Stomach (tissue), 9 donors: ENCODE measurements around the gene MRPL21. TPM values are rescaled to one million over a fixed set of nuclear protein-coding genes. Genes with fewer than 3 reads are reported as not detected.
A peak's percentile ranks its signal among the peaks of the same experiment; 100 is the strongest.

Source experiments
- DNase-seq, 2 donors: peaks; one replicate each; pipeline versions ENCODE4 v3.0.0 to v3.0.0-alpha.2; 2013 to 2019
- H3K27ac ChIP-seq, 5 donors: fragments of 200-600 bp in 4 of 5; sonication (generic) in 4 of 5; one replicate each; pipeline ENCODE4 v1.5.1; 2013 to 2019; ENCODE audit warnings: mild to moderate bottlenecking in 1 of 5, moderate library complexity in 1 of 5
- H3K27me3 ChIP-seq, 3 donors: fragments of 200-600 bp; sonication (generic); one replicate each; pipeline ENCODE4 v1.5.1; 2017 to 2019; ENCODE audit warnings: mixed run types in 1 of 3
- H3K36me3 ChIP-seq, 4 donors: fragments of 200-600 bp; sonication (generic); 1 replicate in 3 of 4; 2 replicates in 1 of 4; pipeline ENCODE4 v1.5.1; 2016 to 2019
- H3K4me1 ChIP-seq, 4 donors: fragments of 200-600 bp; sonication (generic); one replicate each; pipeline ENCODE4 v1.5.1; 2016 to 2019
- H3K4me3 ChIP-seq, 4 donors: fragments of 200-600 bp; sonication (generic) in 3 of 4; one replicate each; pipeline ENCODE4 v1.5.1; 2016 to 2019; ENCODE audit warnings: mild to moderate bottlenecking in 1 of 4
- H3K9me3 ChIP-seq, 4 donors: fragments of 200-600 bp; sonication (generic); one replicate each; pipeline ENCODE4 v1.5.1; 2016 to 2019
- CTCF ChIP-seq, 7 experiments: fragments of 450-650 bp in 4 of 7; fragments of 200-600 bp in 3 of 7; sonication (generic) in 3 of 7; IDR thresholded peaks; one replicate each; pipeline ENCODE4 v1.5.1; 2016 to 2019; ENCODE audit warnings: antibody characterized with exemption in 7 of 7, control low read depth in 2 of 7, mild to moderate bottlenecking in 1 of 7
- EP300 ChIP-seq: sonication (generic); formaldehyde crosslinking; IDR thresholded peaks from one replicate; pipeline ENCODE4 v1.6.1; 2017; ENCODE audit warnings: antibody characterized with exemption
- POLR2A ChIP-seq, 4 donors: fragments of 450-650 bp; IDR thresholded peaks; one replicate each; pipeline ENCODE4 v1.6.1; 2016; ENCODE audit warnings: antibody characterized with exemption in 4 of 4, control low read depth in 2 of 4, mild to moderate bottlenecking in 1 of 4, moderate library complexity in 1 of 4
- POLR2AphosphoS5 ChIP-seq, 3 donors: sonication (generic); formaldehyde crosslinking; IDR thresholded peaks; one replicate each; pipeline ENCODE4 v1.6.1; 2016; ENCODE audit warnings: antibody characterized with exemption in 3 of 3
- WGBS, 5 donors: extraction: QIAGEN DNeasy Blood & Tissue Kit in 3 of 5; methylation state at CpG; one replicate each; pipeline versions ENCODE4 v1.1.5 to v1.1.7; 2013 to 2018; 5-methylcytosine and 5-hydroxymethylcytosine counted together
- intact Hi-C: fragments of 100-400 bp; cut with DNase I; formaldehyde crosslinking; loops from one replicate; pipeline ENCODE4 v1.15.1; 2023; ENCODE audit warnings: low total_unique reads
- polyA plus RNA-seq, 3 donors: library from polyadenylated mRNA; stranded (reverse); fragments of 200-250 nt; gene quantifications; one replicate each; pipeline ENCODE4 v1.2.3, GENCODE V29; 2013
- total RNA-seq, 5 donors: library from RNA; depleted of rRNA; stranded (reverse); fragments of >200 nt; gene quantifications; one replicate each; pipeline versions ENCODE4 v1.1.0 to v1.2.3, GENCODE V29; 2014 to 2016
- donor health status: healthy with polysubstance abuse.
- donor health status: Bipolar disorder and iron deficiency.
- donor health status: healthy.

Gene MRPL21
- total and polyA plus RNA-seq, 8 donors, result 30.6 to 185 (median 92.6) TPM

- Histone ChIP-seq H3K9me3 (no peaks in the 10 kb centered on the region), H3K36me3 (peaks cover 65 to 98% (median 97%) of the 10 kb centered on the region in 4 donors), H3K27ac (peak overlapping the region in 2 of 5 donors; percentile 65 to 79), H3K4me1 (peaks cover 0 to 7% (median 0%) of the 10 kb centered on the region in 4 donors), H3K27me3 (no peaks in the 10 kb centered on the region), H3K4me3 (no peak overlapping the region)
- intact Hi-C loops, result no loop called here
- TF ChIP-seq POLR2AphosphoS5 (IDR thresholded peaks at IDR 0.05) (no peak), EP300 (no peak), CTCF (IDR thresholded peaks at IDR 0.05) (no peak), POLR2A (IDR thresholded peaks at IDR 0.05) (no peak)
- WGBS, 5 donors, result 92 to 97% (median 96%) methylated on average over 13 of the region's 13 CpGs
- no peak for DNase-seq
Observed at GRCh38 chr11:68934666-68935065, 31.0 kb upstream of the MRPL21 start.

GRCh38 chr11:68934321-68934645 lies 30.7 kb upstream of the MRPL21 start:
- Histone ChIP-seq H3K36me3 (peaks cover 65 to 98% (median 97%) of the 10 kb centered on the region in 4 donors), H3K27ac (peak overlapping the region in 2 of 5 donors; percentile 65 to 79), H3K4me3 (no peak overlapping the region), H3K27me3 (no peaks in the 10 kb centered on the region), H3K4me1 (peaks cover 0 to 10% (median under 1%) of the 10 kb centered on the region in 4 donors), H3K9me3 (no peaks in the 10 kb centered on the region)
- WGBS, 5 donors, result 91 to 94% (median 92%) methylated on average over 12 of the region's 12 CpGs
- DNase-seq, result no peak
- intact Hi-C loops, result no loop called here
- TF ChIP-seq CTCF (IDR thresholded peaks at IDR 0.05) (no peak), POLR2AphosphoS5 (IDR thresholded peaks at IDR 0.05) (no peak), EP300 (no peak), POLR2A (IDR thresholded peaks at IDR 0.05) (no peak)

GRCh38 chr11:68933605-68934320 lies 30.1 kb upstream of the MRPL21 start:
- Histone ChIP-seq H3K36me3 (peaks cover 65 to 98% (median 97%) of the 10 kb centered on the region in 4 donors), H3K27ac (peak overlapping the region in 3 of 5 donors; percentile 49 to 79 (median 65)), H3K4me3 (no peak overlapping the region), H3K4me1 (peaks cover 0 to 15% (median 3%) of the 10 kb centered on the region in 4 donors), H3K27me3 (no peaks in the 10 kb centered on the region), H3K9me3 (no peaks in the 10 kb centered on the region)
- DNase-seq, result no peak
- intact Hi-C loops, result no loop called here
- no peak for TF ChIP-seq CTCF (IDR thresholded peaks at IDR 0.05)
- TF ChIP-seq POLR2A (IDR thresholded peaks at IDR 0.05), result no peak
- no peak for TF ChIP-seq POLR2AphosphoS5 (IDR thresholded peaks at IDR 0.05)
- no peak for TF ChIP-seq EP300
- 90 to 95% (median 92%) methylated on average over 11 to 17 of the region's 17 CpGs for WGBS, 5 donors

- intact Hi-C loops, result no loop called here
- TF ChIP-seq POLR2A (IDR thresholded peaks at IDR 0.05) (no peak), EP300 (no peak), CTCF (IDR thresholded peaks at IDR 0.05) (no peak), POLR2AphosphoS5 (IDR thresholded peaks at IDR 0.05) (no peak)
- H3K27me3 ChIP-seq, result no peaks in the 10 kb centered on the region
- DNase-seq, result no peak
- H3K27ac ChIP-seq, result peak overlapping the region in 3 of 5 donors; percentile 49 to 79 (median 65)
- H3K36me3 ChIP-seq, result peaks cover 62 to 98% (median 97%) of the 10 kb centered on the region in 4 donors
- H3K4me3 ChIP-seq, result no peak overlapping the region
- H3K4me1 ChIP-seq, result peaks cover 0 to 23% (median 7%) of the 10 kb centered on the region in 4 donors
- WGBS, 5 donors, result 94 to 97% (median 95%) methylated on average over 23 to 24 of the region's 24 CpGs
- H3K9me3 ChIP-seq, result no peaks in the 10 kb centered on the region
Observed at GRCh38 chr11:68932933-68933577, 29.4 kb upstream of the MRPL21 start.
